ENCODE data around the gene CFAP107.

DNA sequence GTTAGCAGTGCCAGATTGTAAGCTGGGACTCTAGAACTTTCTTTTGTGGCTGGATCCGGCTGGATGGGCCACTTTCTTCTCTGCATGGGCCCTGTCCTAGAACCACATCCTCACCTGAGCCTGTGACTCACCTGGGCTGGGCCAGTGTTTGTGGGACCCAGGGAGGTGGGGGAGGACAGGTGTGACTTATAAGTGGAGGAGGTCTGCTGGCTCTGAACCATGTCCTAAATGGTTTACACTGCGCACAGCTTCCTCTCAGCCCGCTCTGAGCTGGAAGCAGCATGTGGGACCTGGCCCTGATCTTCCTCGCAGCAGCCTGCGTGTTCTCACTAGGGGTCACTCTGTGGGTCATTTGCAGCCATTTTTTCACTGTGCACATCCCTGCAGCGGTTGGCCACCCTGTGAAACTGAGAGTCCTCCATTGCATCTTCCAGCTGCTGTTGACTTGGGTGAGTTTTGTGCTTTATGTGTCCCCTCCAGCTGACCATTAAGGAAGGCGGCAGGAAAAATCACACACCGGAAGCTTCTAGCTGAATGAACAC is 30.0 kb upstream of the CFAP107 start, which contains the start of gene AADACL3:
- TF ChIP-seq, protein P1, sequence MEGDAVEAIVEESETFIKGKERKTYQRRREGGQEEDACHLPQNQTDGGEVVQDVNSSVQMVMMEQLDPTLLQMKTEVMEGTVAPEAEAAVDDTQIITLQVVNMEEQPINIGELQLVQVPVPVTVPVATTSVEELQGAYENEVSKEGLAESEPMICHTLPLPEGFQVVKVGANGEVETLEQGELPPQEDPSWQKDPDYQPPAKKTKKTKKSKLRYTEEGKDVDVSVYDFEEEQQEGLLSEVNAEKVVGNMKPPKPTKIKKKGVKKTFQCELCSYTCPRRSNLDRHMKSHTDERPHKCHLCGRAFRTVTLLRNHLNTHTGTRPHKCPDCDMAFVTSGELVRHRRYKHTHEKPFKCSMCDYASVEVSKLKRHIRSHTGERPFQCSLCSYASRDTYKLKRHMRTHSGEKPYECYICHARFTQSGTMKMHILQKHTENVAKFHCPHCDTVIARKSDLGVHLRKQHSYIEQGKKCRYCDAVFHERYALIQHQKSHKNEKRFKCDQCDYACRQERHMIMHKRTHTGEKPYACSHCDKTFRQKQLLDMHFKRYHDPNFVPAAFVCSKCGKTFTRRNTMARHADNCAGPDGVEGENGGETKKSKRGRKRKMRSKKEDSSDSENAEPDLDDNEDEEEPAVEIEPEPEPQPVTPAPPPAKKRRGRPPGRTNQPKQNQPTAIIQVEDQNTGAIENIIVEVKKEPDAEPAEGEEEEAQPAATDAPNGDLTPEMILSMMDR (IDR thresholded peaks at IDR 0.05): no peak
- TF ChIP-seq POLR2AphosphoS5 (IDR thresholded peaks at IDR 0.05) (no peak), POLR2A (IDR thresholded peaks at IDR 0.05) (no peak), EP300 (IDR thresholded peaks at IDR 0.05) (no peak)
